GM12878 (cell line): ENCODE measurements around the gene VWA3A. TPM values are rescaled to one million over a fixed set of nuclear protein-coding genes. Genes with fewer than 3 reads are reported as not detected.

Experiments
- ATAC-seq: fragments of 200-7000 bp; cut with Tn5 transposase; 3 replicates; pipeline ENCODE4 v1.9.1; 2020; ENCODE audit warnings: mild to moderate bottlenecking, moderate library complexity
- BruUV-seq: library from RNA; stranded (reverse); fragments of 400-500 nt; replicated peaks from 2 replicates; lab custom pipeline; 2021; lab: Mats Ljungman, UMichigan
- CTCF ChIA-PET: fragments of 300-600 bp; sonication (Branson Sonifier 250); formaldehyde crosslinking; extraction: SDS; loops from one replicate; lab custom pipeline; 2021; ENCODE audit warnings: inconsistent platforms; lab: Yijun Ruan, JAX
- POLR2A ChIA-PET: fragments of 350-600 bp; formaldehyde crosslinking; extraction: SDS; loops from one replicate; lab custom pipeline; 2021; ENCODE audit warnings: inconsistent platforms; lab: Charles Lee
- RAD21 ChIA-PET: fragments of 300-600 bp; sonication (Branson Sonifier 250); formaldehyde crosslinking; loops from one replicate; lab custom pipeline; 2023; ENCODE audit warnings: antibody characterized with exemption; ENCODE audit not compliant: unreplicated experiment; lab: Charles Lee
- SMC1A ChIA-PET: fragments of 300-600 bp; sonication (Branson Sonifier 250); formaldehyde crosslinking; loops from one replicate; lab custom pipeline; 2023; ENCODE audit not compliant: unreplicated experiment, uncharacterized antibody; lab: Charles Lee
- DNase-seq: peaks from one replicate; pipeline ENCODE4 v3.0.0-alpha.2; 2011; ENCODE audit warnings: low read depth, low spot score
- FAIRE-seq: peaks from 3 replicates; lab custom pipeline; 2011; peaks lifted over from hg19 to GRCh38; lab: Jason Lieb, UNC
- H2AFZ ChIP-seq: 2 replicates; pipeline ENCODE4 v1.6.0; 2011; ENCODE audit warnings: low read depth, low read length, control low read depth; ENCODE audit not compliant: control insufficient read depth
- H3K27ac ChIP-seq: 2 replicates; pipeline ENCODE4 v1.5.1; 2011; ENCODE audit warnings: control low read depth; ENCODE audit not compliant: control insufficient read depth, insufficient read depth
- H3K27me3 ChIP-seq, 2 experiments: replicated peaks in 1 of 2; 2 replicates each; pipeline versions ENCODE4 v1.6.0 to v1.6.1; 2011; ENCODE audit warnings: low read length in 1 of 2; ENCODE audit not compliant: control insufficient read depth in 2 of 2, insufficient read depth in 2 of 2
- H3K36me3 ChIP-seq, 2 experiments: 2 replicates each; pipeline ENCODE4 v1.5.1; 2011; ENCODE audit warnings: low read length in 1 of 2; ENCODE audit not compliant: control insufficient read depth in 2 of 2, insufficient read depth in 2 of 2
- H3K4me1 ChIP-seq: 2 replicates; pipeline ENCODE4 v1.6.1; 2011; ENCODE audit warnings: mild to moderate bottlenecking, low read length, moderate library complexity, mixed read lengths; ENCODE audit not compliant: control insufficient read depth, insufficient read depth
- H3K4me2 ChIP-seq: 2 replicates; pipeline ENCODE4 v1.6.0; 2011; ENCODE audit warnings: control low read depth; ENCODE audit not compliant: control insufficient read depth, insufficient read depth
- H3K4me3 ChIP-seq: fragments of 200-600 bp; sonication (generic); 2 replicates; pipeline ENCODE4 v1.5.1; 2016
- H3K79me2 ChIP-seq: 2 replicates; pipeline ENCODE4 v1.6.0; 2011; ENCODE audit warnings: low read length; ENCODE audit not compliant: control insufficient read depth, insufficient read depth
- H3K9ac ChIP-seq: 2 replicates; pipeline ENCODE4 v1.8.0; 2011; ENCODE audit warnings: low read length, control low read depth, mixed read lengths; ENCODE audit not compliant: control insufficient read depth, insufficient read depth
- H3K9me3 ChIP-seq: replicated peaks from 3 replicates; pipeline ENCODE4 v1.5.1; 2011; ENCODE audit warnings: mild to moderate bottlenecking, low read length; ENCODE audit not compliant: control insufficient read depth, insufficient read depth
- H4K20me1 ChIP-seq: 2 replicates; pipeline ENCODE4 v1.6.0; 2011; ENCODE audit not compliant: control insufficient read depth, insufficient read depth
- EED ChIP-seq: sonication (generic); IDR thresholded peaks from 2 replicates; pipeline ENCODE4 v1.6.1; 2016; ENCODE audit warnings: antibody characterized with exemption, low read depth
- ESRRA ChIP-seq: IDR thresholded peaks from 2 replicates; pipeline ENCODE4 v1.6.1; 2012; ENCODE audit warnings: mild to moderate bottlenecking, low read length, improper control_type of control experiment
- IRF5 ChIP-seq: fragments of 450-650 bp; IDR thresholded peaks from 2 replicates; pipeline ENCODE4 v1.6.1; 2017; ENCODE audit warnings: borderline replicate concordance
- MLLT1 ChIP-seq: fragments of 450-650 bp; IDR thresholded peaks from 2 replicates; pipeline ENCODE4 v1.6.1; 2016; ENCODE audit warnings: mild to moderate bottlenecking
- MYB ChIP-seq: fragments of 150-350 bp; IDR thresholded peaks from 2 replicates; pipeline ENCODE4 v1.6.1; 2014; ENCODE audit warnings: mild to moderate bottlenecking, low read depth, low read length, borderline replicate concordance
- NFYB ChIP-seq: IDR thresholded peaks from 2 replicates; pipeline ENCODE4 v1.6.1; 2011; ENCODE audit warnings: low read depth, mild to moderate bottlenecking, low read length, improper control_type of control experiment, moderate library complexity; ENCODE audit not compliant: insufficient read depth
- POLR2A ChIP-seq: IDR thresholded peaks from 2 replicates; pipeline ENCODE4 v1.6.1; 2011; ENCODE audit warnings: low read depth, mild to moderate bottlenecking, low read length
- SMAD1 ChIP-seq: fragments of 450-650 bp; IDR thresholded peaks from 2 replicates; pipeline ENCODE4 v1.6.1; 2018; ENCODE audit warnings: mild to moderate bottlenecking, low read depth; ENCODE audit not compliant: partially characterized antibody
- SMARCA5 ChIP-seq: fragments of 450-650 bp; IDR thresholded peaks from 2 replicates; pipeline ENCODE4 v1.6.1; 2017; ENCODE audit warnings: mild to moderate bottlenecking
- SP1 ChIP-seq: IDR thresholded peaks from one replicate; pipeline ENCODE4 v1.6.1; 2011; ENCODE audit warnings: low read depth, low read length
- TCF3 ChIP-seq: IDR thresholded peaks from 2 replicates; pipeline ENCODE4 v1.6.1; 2012; ENCODE audit warnings: low read depth, mild to moderate bottlenecking, low read length, borderline replicate concordance; ENCODE audit not compliant: insufficient read depth
- ZNF687 ChIP-seq: fragments of 450-650 bp; IDR thresholded peaks from 2 replicates; pipeline ENCODE4 v1.6.1; 2017; ENCODE audit warnings: mild to moderate bottlenecking, moderate library complexity
- WGBS: methylation state at CpG from one replicate; pipeline ENCODE4 v1.1.6; 2016; ENCODE audit warnings: low lambda C conversion rate; ENCODE audit not compliant: insufficient replicate concordance, insufficient coverage; ENCODE audit errors: missing lambda C conversion rate; 5-methylcytosine and 5-hydroxymethylcytosine counted together
- in situ Hi-C: fragments of 300-500 bp; cut with MboI; formaldehyde crosslinking; loops from 9 replicates; pipeline ENCODE4 v1.14.3; 2018; ENCODE audit warnings: mixed read lengths
- intact Hi-C: fragments of 100-400 bp; cut with micrococcal nuclease; formaldehyde crosslinking; loops from one replicate; pipeline ENCODE4 v1.14.2; 2022; ENCODE audit not compliant: unreplicated experiment
- polyA plus RNA-seq, 11 experiments: library from polyadenylated mRNA; depleted of rRNA in 4 of 11; unstranded in 6 of 11; stranded (reverse) in 5 of 11; fragments of >200 nt; fragmentation: Nextera tagmentation in 4 of 11; fragmentation: Illumina TruSeq in 1 of 11; extraction: Ambion mirVana in 4 of 11; extraction: Trizol in 1 of 11; gene quantifications; 1 replicate in 1 of 11; 2 replicates in 10 of 11; pipeline versions ENCODE4 v1.2.1 to v1.2.3, GENCODE V29; 2011 to 2016; ENCODE audit warnings: inconsistent platforms in 2 of 11, missing spikeins in 2 of 11, low read depth in 1 of 11
- total RNA-seq, 4 experiments: library from RNA; depleted of rRNA in 3 of 4; stranded (reverse); fragments of >200 nt in 3 of 4; fragmentation: Illumina TruSeq in 1 of 4; extraction: Trizol in 1 of 4; gene quantifications; 2 replicates each; pipeline versions ENCODE4 v1.2.1 to v1.2.3, GENCODE V29; 2013 to 2021

VWA3A gene
- total and polyA plus RNA-seq, 10 of the 15 experiments (the other 5 are each of a cell fraction or from before 2014, with no cell fraction given): 0.01 TPM; not detected in 9

GRCh38 chr16:22191532-22192260 lies 99.4 kb downstream of the VWA3A start (continued):
- TF ChIP-seq SMAD1: peak; percentile 5
- 0 out of 2 replicates have a peak, but pooled peaks have one; percentile 27 for TF ChIP-seq SMARCA5

- no peaks in the 10 kb centered on the region for H4K20me1 ChIP-seq
- in situ Hi-C loops (no loop called here), intact Hi-C loops (loop anchor here (5.0 kb wide), 1 partner anchor 180 kb away; the partner anchor contains the start of gene CDR2)
- H3K4me2 ChIP-seq: peak overlapping the region; percentile 90
- WGBS: 19% methylated on average over 16 of the region's 16 CpGs
- no peaks in the 10 kb centered on the region for H3K36me3 ChIP-seq
- peak overlapping the region; percentile 81 for H3K4me3 ChIP-seq
- SMC1A ChIA-PET: interaction anchor here (0.9 to 9.0 kb wide), 7 partner anchors 9 to 106 kb away, joined by 3 to 86 read pairs (median 5); partner anchors contain the start of gene POLR3E
- POLR2A ChIA-PET: interaction anchor here (0.6 to 6.0 kb wide), 8 partner anchors 14 to 672 kb away, joined by 3 to 104 read pairs (median 4); partner anchors contain the start of genes EEF2K and POLR3E
- BruUV-seq: no TSS peak
- H3K27ac ChIP-seq: peak overlapping the region; percentile 90
- RAD21 ChIA-PET: interaction anchor here (0.7 to 7.8 kb wide), 10 partner anchors 14 to 372 kb away, joined by 3 to 74 read pairs (median 4); partner anchors contain the start of genes EEF2K and POLR3E
- DNase-seq (peak; percentile 85), ATAC-seq (peak; percentile 51), FAIRE-seq (peak; percentile 71)
- H2AFZ ChIP-seq: peak overlapping the region; percentile 66
- no peaks in the 10 kb centered on the region for H3K79me2 ChIP-seq
- peak overlapping the region; percentile 74 for H3K9ac ChIP-seq
- peaks cover 43% of the 10 kb centered on the region for H3K4me1 ChIP-seq
- no peaks in the 10 kb centered on the region for H3K27me3 ChIP-seq
- H3K9me3 ChIP-seq: no peaks in the 10 kb centered on the region
- CTCF ChIA-PET: interaction anchor here (0.6 to 8.4 kb wide), 11 partner anchors 9 to 241 kb away, joined by 3 to 132 read pairs (median 4); partner anchors contain the start of genes EEF2K, MOSMO, POLR3E and UQCRC2
- peak; percentile 92 for TF ChIP-seq EED
- no peak for TF ChIP-seq TCF3
- no peak for TF ChIP-seq POLR2A
- TF ChIP-seq SP1: peak; percentile 51
- TF ChIP-seq MYB: no peak
- peak; percentile 85; the same call in 1 of the 2 replicates for TF ChIP-seq MLLT1
- TF ChIP-seq IRF5: peak; percentile 84
- TF ChIP-seq ZNF687: peak; percentile 92
- TF ChIP-seq ESRRA: no peak
- TF ChIP-seq NFYB: peak; percentile 93
These were observed 100.1 kb downstream of the VWA3A start for GRCh38 chr16:22192261-22193062.
